IPS-20b (cell line): ENCODE measurements around the gene IGFALS.
A peak's percentile ranks its signal among the peaks of the same experiment; 100 is the strongest.

Experiments used
- H3K27ac ChIP-seq: one replicate; pipeline ENCODE4 v1.5.1; 2013; ENCODE audit warnings: low read length
- H3K27me3 ChIP-seq: 2 replicates; pipeline ENCODE4 v1.6.1; 2013; ENCODE audit warnings: mild to moderate bottlenecking, low read length, inconsistent platforms; ENCODE audit not compliant: insufficient read depth
- H3K36me3 ChIP-seq: 2 replicates; pipeline ENCODE4 v1.6.1; 2013; ENCODE audit warnings: low read depth, mild to moderate bottlenecking, inconsistent platforms, low read length, moderate library complexity; ENCODE audit not compliant: insufficient read depth
- H3K4me1 ChIP-seq: 2 replicates; pipeline ENCODE4 v1.6.1; 2013; ENCODE audit warnings: mild to moderate bottlenecking, control low read depth, inconsistent platforms, low read length, moderate library complexity; ENCODE audit not compliant: insufficient read depth
- H3K4me3 ChIP-seq: 2 replicates; pipeline ENCODE4 v1.5.1; 2013; ENCODE audit warnings: mild to moderate bottlenecking, low read length, inconsistent platforms
- H3K9ac ChIP-seq: 2 replicates; pipeline ENCODE4 v1.6.1; 2013; ENCODE audit warnings: low read depth, mild to moderate bottlenecking, inconsistent platforms, low read length, moderate library complexity
- H3K9me3 ChIP-seq: 2 replicates; pipeline ENCODE4 v1.6.1; 2013; ENCODE audit warnings: mild to moderate bottlenecking, low read depth, low read length, inconsistent platforms; ENCODE audit not compliant: insufficient read depth

The IGFALS gene

DNA sequence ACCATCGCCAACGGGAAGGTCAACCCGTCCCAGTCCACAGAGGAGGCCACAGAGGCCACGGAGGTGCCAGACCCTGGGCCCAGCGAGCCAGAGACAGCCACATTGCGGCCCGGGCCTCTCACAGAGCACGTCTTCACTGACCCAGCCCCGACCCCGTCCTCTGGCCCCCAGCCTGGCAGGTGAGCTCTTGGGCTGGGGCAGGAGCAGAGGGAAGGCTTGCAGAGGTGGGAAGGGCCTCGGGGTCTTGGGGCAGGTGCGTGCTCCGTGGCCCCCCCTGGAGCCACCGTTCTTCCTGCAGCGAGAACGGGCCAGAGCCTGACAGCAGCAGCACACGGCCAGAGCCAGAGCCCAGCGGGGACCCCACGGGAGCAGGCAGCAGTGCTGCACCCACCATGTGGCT is 27.3 kb downstream of the IGFALS start:
- Histone ChIP-seq H3K36me3 (peaks cover 17% of the 10 kb centered on the region; the same call in 1 of the 2 replicates), H3K9ac (no peak overlapping the region)

DNA sequence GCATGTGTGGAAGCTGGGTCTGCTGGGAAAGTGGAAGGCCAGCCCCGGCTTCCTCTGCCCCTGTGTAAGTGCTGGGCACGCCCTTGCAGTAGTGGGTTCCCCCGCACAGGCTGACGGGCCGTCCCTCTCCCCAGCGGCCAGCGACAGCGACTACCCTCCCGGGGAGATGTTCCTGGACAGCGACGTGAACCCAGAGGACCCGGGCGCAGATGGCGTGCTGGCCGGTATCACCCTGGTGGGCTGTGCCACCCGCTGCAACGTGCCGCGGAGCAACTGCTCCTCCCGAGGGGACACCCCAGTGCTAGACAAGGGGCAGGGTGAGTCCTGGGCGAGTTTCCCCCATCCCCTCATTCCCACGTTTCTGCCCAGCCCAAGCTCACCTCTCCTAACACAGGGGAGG is 27.7 kb downstream of the IGFALS start:
- H3K9me3 ChIP-seq, result no peaks in the 10 kb centered on the region
- no peak overlapping the region for H3K9ac ChIP-seq
- H3K36me3 ChIP-seq, result peaks cover 17% of the 10 kb centered on the region; the same call in 1 of the 2 replicates
- no peaks in the 10 kb centered on the region for H3K27me3 ChIP-seq
- H3K4me3 ChIP-seq, result no peak overlapping the region
- H3K27ac ChIP-seq, result no peak overlapping the region
- H3K4me1 ChIP-seq, result peaks cover 4% of the 10 kb centered on the region; the same call in 1 of the 2 replicates

More for the DNA sequence above, 27.3 kb downstream of the IGFALS start:
- H3K27ac ChIP-seq, result no peak overlapping the region
- no peaks in the 10 kb centered on the region for H3K9me3 ChIP-seq
- peaks cover 4% of the 10 kb centered on the region; the same call in 1 of the 2 replicates for H3K4me1 ChIP-seq
- H3K4me3 ChIP-seq, result no peak overlapping the region
- H3K27me3 ChIP-seq, result no peaks in the 10 kb centered on the region

DNA sequence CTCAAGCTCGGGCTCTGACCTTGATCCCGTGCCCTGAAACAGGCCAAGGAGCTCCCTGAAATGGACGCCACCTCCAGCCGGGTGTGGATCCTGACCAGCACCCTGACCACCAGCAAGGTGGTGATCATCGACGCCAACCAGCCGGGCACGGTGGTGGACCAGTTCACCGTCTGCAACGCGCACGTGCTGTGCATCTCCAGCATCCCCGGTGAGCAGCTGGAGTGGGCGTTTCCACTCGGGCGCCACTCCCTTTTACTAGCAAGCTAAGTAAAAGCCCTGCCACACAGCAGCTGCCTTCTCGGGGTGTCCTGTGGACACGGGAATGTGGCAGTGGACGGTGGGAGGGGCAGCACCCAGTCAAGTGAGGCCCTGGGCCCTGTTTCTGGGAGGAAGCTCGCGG is 28.5 kb downstream of the IGFALS start:
- Histone ChIP-seq H3K27me3 (no peaks in the 10 kb centered on the region), H3K4me1 (peaks cover 4% of the 10 kb centered on the region; the same call in 1 of the 2 replicates), H3K27ac (no peak overlapping the region), H3K36me3 (peaks cover 17% of the 10 kb centered on the region; the same call in 1 of the 2 replicates), H3K9ac (no peak overlapping the region), H3K9me3 (no peaks in the 10 kb centered on the region), H3K4me3 (no peak overlapping the region)

DNA sequence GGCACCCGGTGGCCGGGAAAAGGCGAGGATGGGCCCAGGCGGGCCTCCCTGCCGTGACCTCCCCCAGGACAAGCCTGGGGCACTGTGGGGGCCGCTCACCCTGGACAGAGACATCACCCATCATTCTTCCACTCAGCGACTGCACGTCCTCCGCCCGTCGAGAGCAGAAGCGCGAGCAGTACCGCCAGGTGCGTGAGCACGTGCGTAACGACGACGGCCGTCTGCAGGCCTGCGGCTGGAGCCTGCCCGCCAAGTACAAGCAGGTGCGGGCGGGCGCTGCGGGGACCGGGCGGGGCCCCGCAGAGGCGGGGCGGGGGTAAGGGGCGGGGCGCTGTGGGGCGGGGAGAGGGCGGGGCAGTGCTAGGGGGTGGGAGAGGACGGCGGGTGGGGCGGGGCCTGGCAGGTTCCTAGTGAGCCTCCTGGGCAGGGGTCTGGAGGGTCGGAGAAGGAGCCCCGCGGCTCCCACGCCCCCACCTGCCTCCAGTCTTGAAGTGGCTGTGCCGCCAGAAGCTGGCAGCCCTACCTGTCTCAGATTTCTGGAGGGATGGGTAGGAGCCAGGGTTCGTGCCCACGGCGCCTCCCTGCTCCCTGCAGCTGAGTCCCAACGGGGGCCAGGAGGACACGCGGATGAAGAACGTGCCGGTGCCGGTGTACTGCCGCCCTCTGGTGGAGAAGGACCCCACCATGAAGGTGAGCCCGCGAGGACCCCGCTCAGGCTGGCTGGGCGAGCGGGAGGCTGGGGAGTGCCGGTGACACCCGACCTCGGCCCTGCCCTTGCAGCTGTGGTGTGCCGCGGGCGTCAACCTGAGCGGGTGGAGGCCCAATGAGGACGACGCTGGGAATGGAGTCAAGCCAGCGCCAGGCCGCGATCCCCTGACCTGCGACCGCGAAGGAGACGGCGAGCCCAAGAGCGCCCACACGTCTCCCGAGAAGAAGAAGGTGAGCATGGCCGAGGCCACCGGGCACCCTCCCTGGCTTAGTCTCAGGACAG is 29.7 kb downstream of the IGFALS start:
- Histone ChIP-seq H3K27me3 (no peaks in the 10 kb centered on the region), H3K27ac (no peak overlapping the region), H3K36me3 (peaks cover 17% of the 10 kb centered on the region; the same call in 1 of the 2 replicates), H3K4me3 (peak overlapping the region; percentile 54), H3K4me1 (peaks cover 4% of the 10 kb centered on the region; the same call in 1 of the 2 replicates), H3K9me3 (no peaks in the 10 kb centered on the region), H3K9ac (no peak overlapping the region; the same call in 1 of the 2 replicates)

DNA sequence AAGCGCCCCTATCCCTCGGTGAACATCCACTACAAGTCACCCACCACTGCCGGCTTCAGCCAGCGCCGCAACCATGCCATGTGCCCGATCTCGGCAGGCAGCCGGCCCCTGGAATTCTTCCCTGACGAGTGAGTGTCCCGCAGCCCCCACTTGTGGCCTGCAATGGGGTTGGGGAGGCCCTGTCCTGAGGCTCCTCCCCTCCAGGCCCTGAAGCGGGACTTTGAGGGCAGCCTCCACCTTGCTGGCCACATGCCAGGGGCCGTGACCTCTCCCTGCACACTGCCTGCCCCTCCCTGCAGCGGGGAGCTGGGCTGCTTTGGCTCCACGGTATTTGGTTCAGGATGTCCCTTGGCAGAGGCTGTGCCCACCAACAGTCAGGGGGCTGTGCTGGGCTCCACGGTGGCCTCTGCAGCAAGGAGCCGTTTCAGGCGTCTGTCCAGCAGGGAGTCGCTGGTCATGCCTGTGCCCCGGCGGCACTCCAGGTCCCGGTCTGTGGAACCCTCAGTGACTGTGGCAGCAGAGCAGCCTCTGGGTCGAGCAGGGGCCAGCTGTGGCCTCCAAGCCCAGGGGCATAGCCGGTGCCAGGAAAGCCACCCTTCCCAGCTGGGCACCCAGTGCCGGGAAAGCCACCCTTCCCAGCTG is 30.5 kb downstream of the IGFALS start:
- Histone ChIP-seq H3K36me3 (peaks cover 17% of the 10 kb centered on the region; the same call in 1 of the 2 replicates), H3K9ac (no peak overlapping the region), H3K4me3 (no peak overlapping the region), H3K4me1 (peaks cover 4% of the 10 kb centered on the region; the same call in 1 of the 2 replicates), H3K9me3 (no peaks in the 10 kb centered on the region), H3K27me3 (no peaks in the 10 kb centered on the region), H3K27ac (no peak overlapping the region)

DNA sequence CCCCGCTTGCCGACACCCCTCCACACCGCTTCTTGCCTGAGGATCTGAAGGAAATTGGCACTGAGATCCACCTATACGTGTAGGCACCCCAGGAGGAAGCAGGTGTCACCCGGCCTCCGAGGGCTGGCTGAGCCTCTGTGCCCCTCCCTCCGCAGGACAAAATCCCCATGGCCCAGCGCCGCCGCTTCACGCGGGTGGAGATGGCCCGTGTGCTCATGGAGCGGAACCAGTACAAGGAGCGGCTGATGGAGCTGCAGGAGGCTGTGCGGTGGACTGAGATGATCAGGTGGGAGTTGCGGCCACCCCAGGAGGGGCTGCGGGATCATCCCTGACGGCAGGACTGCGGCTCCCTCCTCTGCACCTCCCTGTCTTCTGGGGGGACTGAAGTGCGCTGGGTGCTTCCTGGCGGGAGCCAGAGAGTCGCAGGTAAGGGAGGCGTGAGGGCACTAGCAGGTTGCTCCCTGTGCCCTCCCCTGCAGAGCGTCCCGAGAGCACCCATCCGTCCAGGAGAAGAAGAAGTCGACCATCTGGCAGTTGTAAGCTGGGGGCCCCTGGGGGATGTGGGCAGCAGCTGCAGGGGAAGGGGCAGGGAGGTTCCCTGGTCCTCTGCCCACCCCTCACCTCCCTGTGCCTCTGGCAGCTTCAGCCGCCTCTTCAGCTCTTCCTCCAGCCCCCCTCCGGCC is 31.2 kb downstream of the IGFALS start:
- no peaks in the 10 kb centered on the region for H3K27me3 ChIP-seq
- H3K9ac ChIP-seq, result no peak overlapping the region
- no peak overlapping the region for H3K4me3 ChIP-seq
- H3K4me1 ChIP-seq, result peaks cover 4% of the 10 kb centered on the region; the same call in 1 of the 2 replicates
- no peak overlapping the region for H3K27ac ChIP-seq
- H3K36me3 ChIP-seq, result 0 out of 2 replicates have a peak, but pooled peaks cover 11% of the 10 kb centered on the region
- H3K9me3 ChIP-seq, result no peaks in the 10 kb centered on the region

DNA sequence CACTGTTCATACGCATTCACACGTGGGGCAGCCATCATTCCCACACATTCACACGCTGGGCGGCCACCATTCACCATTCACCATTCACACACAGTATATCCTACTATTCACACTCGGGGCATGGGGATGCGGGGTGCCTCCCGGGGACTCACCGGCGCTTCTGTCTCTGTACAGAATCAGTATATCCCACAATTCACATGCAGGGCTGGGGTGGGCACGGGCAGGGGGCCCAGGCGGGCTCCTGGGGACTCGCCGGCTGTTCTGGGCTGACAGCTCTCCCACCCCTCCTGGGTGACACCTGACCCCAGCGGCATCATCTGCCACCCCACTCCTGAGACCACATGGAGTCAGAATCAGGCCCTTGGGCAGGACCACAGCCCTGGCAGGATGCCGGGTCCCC is 31.8 kb downstream of the IGFALS start:
- H3K27ac ChIP-seq, result no peak overlapping the region
- no peak overlapping the region for H3K9ac ChIP-seq
- no peaks in the 10 kb centered on the region for H3K27me3 ChIP-seq
- no peaks in the 10 kb centered on the region for H3K9me3 ChIP-seq
- peaks cover 4% of the 10 kb centered on the region; the same call in 1 of the 2 replicates for H3K4me1 ChIP-seq
- 0 out of 2 replicates have a peak, but pooled peaks cover 6% of the 10 kb centered on the region for H3K36me3 ChIP-seq
- no peak overlapping the region for H3K4me3 ChIP-seq

DNA sequence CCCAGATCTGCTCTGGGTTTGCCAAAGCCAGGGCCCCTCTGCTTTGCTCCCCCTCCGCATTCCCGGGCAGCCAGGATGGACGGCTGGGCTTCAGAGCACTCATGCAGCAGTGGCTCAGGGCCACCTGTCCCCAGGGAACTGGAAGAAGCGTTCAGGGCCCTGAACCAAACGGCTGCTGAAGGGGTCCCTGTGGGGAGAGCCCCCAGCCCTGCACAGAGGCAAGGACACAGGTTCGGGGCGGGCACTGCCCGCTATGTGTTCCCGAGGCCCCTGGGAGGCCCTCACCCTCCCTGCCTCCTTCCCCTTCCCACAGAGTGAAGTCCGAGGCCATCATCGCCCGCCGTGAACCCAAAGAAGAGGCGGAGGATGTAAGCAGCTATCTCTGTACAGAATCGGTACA is 32.6 kb downstream of the IGFALS start:
- no peak overlapping the region for H3K9ac ChIP-seq
- no peaks in the 10 kb centered on the region for H3K27me3 ChIP-seq
- H3K36me3 ChIP-seq, result 0 out of 2 replicates have a peak, but pooled peaks cover 6% of the 10 kb centered on the region
- no peaks in the 10 kb centered on the region for H3K9me3 ChIP-seq
- H3K4me3 ChIP-seq, result no peak overlapping the region
- peaks cover 4% of the 10 kb centered on the region; the same call in 1 of the 2 replicates for H3K4me1 ChIP-seq
- no peak overlapping the region for H3K27ac ChIP-seq

DNA sequence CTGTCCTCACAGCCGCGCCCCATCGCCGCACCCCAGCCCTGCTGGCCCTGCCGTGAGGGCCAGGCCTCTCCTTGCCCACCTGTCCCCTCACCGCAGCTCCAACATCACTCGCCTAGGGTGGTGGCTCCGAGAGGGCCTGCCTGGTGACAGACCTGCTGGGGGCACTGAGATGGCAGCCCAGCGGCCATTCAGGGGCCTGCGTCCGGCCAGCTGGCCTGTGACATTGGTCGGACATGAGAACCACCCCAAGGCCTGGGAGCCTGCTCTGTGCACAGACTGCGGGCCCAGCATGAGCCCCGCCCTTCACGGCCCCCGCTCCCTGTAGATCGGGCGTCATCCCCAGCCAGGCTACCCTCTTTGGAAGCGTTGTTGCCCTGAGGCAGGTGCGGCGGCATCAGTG is 34.0 kb downstream of the IGFALS start:
- Histone ChIP-seq H3K27me3 (no peaks in the 10 kb centered on the region), H3K4me1 (peaks cover 4% of the 10 kb centered on the region; the same call in 1 of the 2 replicates), H3K36me3 (no peaks in the 10 kb centered on the region), H3K9me3 (no peaks in the 10 kb centered on the region), H3K27ac (no peak overlapping the region), H3K9ac (no peak overlapping the region), H3K4me3 (no peak overlapping the region)

DNA sequence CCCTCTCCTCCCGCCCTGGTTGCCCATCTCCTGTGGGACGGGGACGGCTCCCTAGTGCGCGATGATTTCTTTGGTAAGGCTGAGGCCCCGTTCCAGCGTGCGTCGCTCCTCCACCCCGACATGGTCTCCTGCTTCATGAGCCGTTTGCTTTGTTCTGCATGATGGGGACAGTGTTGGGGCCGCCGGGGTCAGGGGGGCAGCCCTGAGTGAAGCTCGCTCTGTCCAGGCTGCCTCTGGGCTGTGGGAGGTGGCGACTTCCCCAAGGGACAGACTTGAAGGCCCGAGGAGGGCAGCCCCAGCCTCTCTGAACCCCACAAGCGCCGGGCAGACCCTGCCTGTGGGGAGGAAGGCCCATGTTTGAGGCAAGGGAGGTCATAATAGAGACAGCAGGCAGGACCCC is 34.6 kb downstream of the IGFALS start:
- H3K4me3 ChIP-seq, result no peak overlapping the region
- no peaks in the 10 kb centered on the region for H3K36me3 ChIP-seq
- H3K27me3 ChIP-seq, result no peaks in the 10 kb centered on the region
- no peaks in the 10 kb centered on the region for H3K4me1 ChIP-seq
- no peak overlapping the region for H3K27ac ChIP-seq
- no peak overlapping the region for H3K9ac ChIP-seq
- H3K9me3 ChIP-seq, result no peaks in the 10 kb centered on the region
